Esophagus squamous epithelium (tissue), 5 donors: ENCODE results near the gene CDK5RAP3. TPM values are rescaled to one million over a fixed set of nuclear protein-coding genes. Genes with fewer than 3 reads are reported as not detected.

Experiments
- DNase-seq: peaks from one replicate; lab custom pipeline; 2025; lab: John Stamatoyannopoulos, UW
- H3K27ac ChIP-seq, 4 donors: fragments of 200-600 bp; sonication (generic); one replicate each; pipeline ENCODE4 v1.5.1; 2016 to 2019; ENCODE audit warnings: mild to moderate bottlenecking in 1 of 4
- H3K27me3 ChIP-seq, 4 donors: fragments of 200-600 bp; sonication (generic); 1 replicate in 3 of 4; 2 replicates in 1 of 4; pipeline versions ENCODE4 v1.5.1 to v1.6.0; 2017 to 2021; ENCODE audit warnings: antibody characterized with exemption in 1 of 4
- H3K36me3 ChIP-seq, 3 donors: fragments of 200-600 bp; sonication (generic); one replicate each; pipeline ENCODE4 v1.5.1; 2016 to 2019
- H3K4me1 ChIP-seq, 3 donors: fragments of 200-600 bp; sonication (generic); one replicate each; pipeline ENCODE4 v1.5.1; 2017 to 2019
- H3K4me3 ChIP-seq, 4 donors: fragments of 200-600 bp; sonication (generic); 1 replicate in 3 of 4; 2 replicates in 1 of 4; pipeline ENCODE4 v1.5.1; 2016 to 2019; ENCODE audit warnings: mild to moderate bottlenecking in 2 of 4, moderate library complexity in 1 of 4
- H3K9me3 ChIP-seq, 3 donors: fragments of 200-600 bp; sonication (generic); one replicate each; pipeline ENCODE4 v1.5.1; 2016 to 2019
- POLR2A ChIP-seq, 4 donors: fragments of 450-650 bp; IDR thresholded peaks; one replicate each; pipeline ENCODE4 v1.6.1; 2017; ENCODE audit warnings: antibody characterized with exemption in 4 of 4, mild to moderate bottlenecking in 4 of 4, moderate library complexity in 3 of 4
- WGBS, 2 donors: methylation state at CpG; one replicate each; pipeline ENCODE4 v1.1.5; 2018; 5-methylcytosine and 5-hydroxymethylcytosine counted together
- intact Hi-C: fragments of 100-400 bp; cut with DNase I; formaldehyde crosslinking; loops from one replicate; pipeline ENCODE4 v1.15.0; 2022
- total RNA-seq, 4 donors: library from RNA; depleted of rRNA; stranded (reverse); fragments of >200 nt; gene quantifications; one replicate each; pipeline ENCODE4 v1.1.0, GENCODE V29; 2016
- TF ChIP-seq, protein P1 (sequence below), 6 experiments: fragments of 450-650 bp in 4 of 6; fragments of 200-600 bp in 2 of 6; sonication (generic) in 2 of 6; IDR thresholded peaks; one replicate each; pipeline ENCODE4 v1.5.1; 2016 to 2019; ENCODE audit warnings: antibody characterized with exemption in 6 of 6, mild to moderate bottlenecking in 4 of 6, moderate library complexity in 4 of 6
- donor health status: DM: yes; HTN: yes; CAD: no.

The CDK5RAP3 gene
- total RNA-seq, 4 donors from 2014 or later, result 60.1 to 141 (median 66.0) TPM

- Histone ChIP-seq H3K27ac (no peak overlapping the region), H3K36me3 (no peaks in the 10 kb centered on the region), H3K9me3 (no peaks in the 10 kb centered on the region), H3K27me3 (no peaks in the 10 kb centered on the region), H3K4me1 (peaks cover 10 to 43% (median 14%) of the 10 kb centered on the region in 3 donors), H3K4me3 (no peak overlapping the region)
- WGBS, 2 donors, result 92 to 94% methylated on average over 5 of the region's 5 CpGs
- TF ChIP-seq POLR2A (IDR thresholded peaks at IDR 0.05), result no peak
- TF ChIP-seq, protein P1, sequence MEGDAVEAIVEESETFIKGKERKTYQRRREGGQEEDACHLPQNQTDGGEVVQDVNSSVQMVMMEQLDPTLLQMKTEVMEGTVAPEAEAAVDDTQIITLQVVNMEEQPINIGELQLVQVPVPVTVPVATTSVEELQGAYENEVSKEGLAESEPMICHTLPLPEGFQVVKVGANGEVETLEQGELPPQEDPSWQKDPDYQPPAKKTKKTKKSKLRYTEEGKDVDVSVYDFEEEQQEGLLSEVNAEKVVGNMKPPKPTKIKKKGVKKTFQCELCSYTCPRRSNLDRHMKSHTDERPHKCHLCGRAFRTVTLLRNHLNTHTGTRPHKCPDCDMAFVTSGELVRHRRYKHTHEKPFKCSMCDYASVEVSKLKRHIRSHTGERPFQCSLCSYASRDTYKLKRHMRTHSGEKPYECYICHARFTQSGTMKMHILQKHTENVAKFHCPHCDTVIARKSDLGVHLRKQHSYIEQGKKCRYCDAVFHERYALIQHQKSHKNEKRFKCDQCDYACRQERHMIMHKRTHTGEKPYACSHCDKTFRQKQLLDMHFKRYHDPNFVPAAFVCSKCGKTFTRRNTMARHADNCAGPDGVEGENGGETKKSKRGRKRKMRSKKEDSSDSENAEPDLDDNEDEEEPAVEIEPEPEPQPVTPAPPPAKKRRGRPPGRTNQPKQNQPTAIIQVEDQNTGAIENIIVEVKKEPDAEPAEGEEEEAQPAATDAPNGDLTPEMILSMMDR (IDR thresholded peaks at IDR 0.05), result no peak
- DNase-seq, result no peak
- intact Hi-C loops, result no loop called here
Measured at GRCh38 chr17:47964856-47965255, 6.1 kb upstream of the CDK5RAP3 start.

DNA sequence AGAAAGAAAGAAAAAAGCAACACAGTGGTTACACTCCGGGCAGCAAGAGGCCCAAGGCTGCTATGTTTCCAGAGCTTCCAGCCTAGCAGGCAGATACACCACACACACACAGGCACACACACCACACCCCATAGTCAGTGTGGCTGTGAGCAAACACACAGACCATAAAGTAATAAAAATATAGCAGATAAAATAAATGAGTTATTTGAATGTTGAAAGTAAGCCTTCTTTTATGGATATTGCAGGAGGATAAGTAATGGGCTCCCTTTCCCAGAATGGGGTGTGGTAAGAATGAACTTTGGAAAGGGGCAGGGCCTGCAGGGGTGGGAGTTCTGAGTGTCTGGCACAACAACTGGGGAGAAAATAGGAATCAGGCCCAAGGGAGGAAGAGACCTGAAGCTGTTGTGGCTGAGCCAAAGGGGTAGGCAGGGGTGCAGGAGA lies 4.8 kb upstream of the CDK5RAP3 start:
- no peaks in the 10 kb centered on the region for H3K9me3 ChIP-seq
- H3K4me3 ChIP-seq, result no peak overlapping the region
- peak overlapping the region in 3 of 4 donors; percentile 30 to 67 (median 38) for H3K27ac ChIP-seq
- H3K27me3 ChIP-seq, result no peaks in the 10 kb centered on the region
- DNase-seq, result no peak
- H3K4me1 ChIP-seq, result peaks cover 10 to 43% (median 17%) of the 10 kb centered on the region in 3 donors
- intact Hi-C loops, result no loop called here
- 27 to 60% methylated on average over 1 of the region's 1 CpG for WGBS, 2 donors
- TF ChIP-seq POLR2A (IDR thresholded peaks at IDR 0.05), result no peak
- TF ChIP-seq, protein P1 (IDR thresholded peaks at IDR 0.05), result no peak
- H3K36me3 ChIP-seq, result no peaks in the 10 kb centered on the region

- no peak for TF ChIP-seq POLR2A (IDR thresholded peaks at IDR 0.05)
- TF ChIP-seq, protein P1 (IDR thresholded peaks at IDR 0.05), result no peak
- WGBS, 2 donors, result 35 to 36% methylated on average over 2 to 3 of the region's 5 CpGs
- H3K27ac ChIP-seq, result peak overlapping the region; percentile 17 to 67 (median 50)
- no peaks in the 10 kb centered on the region for H3K36me3 ChIP-seq
- no peak overlapping the region for H3K4me3 ChIP-seq
- no peaks in the 10 kb centered on the region for H3K9me3 ChIP-seq
- no peak for DNase-seq
- no peaks in the 10 kb centered on the region for H3K27me3 ChIP-seq
- intact Hi-C loops, result no loop called here
- peaks cover 17 to 59% (median 25%) of the 10 kb centered on the region in 3 donors for H3K4me1 ChIP-seq
Measured at GRCh38 chr17:47967607-47968252, 3.2 kb upstream of the CDK5RAP3 start.

DNA sequence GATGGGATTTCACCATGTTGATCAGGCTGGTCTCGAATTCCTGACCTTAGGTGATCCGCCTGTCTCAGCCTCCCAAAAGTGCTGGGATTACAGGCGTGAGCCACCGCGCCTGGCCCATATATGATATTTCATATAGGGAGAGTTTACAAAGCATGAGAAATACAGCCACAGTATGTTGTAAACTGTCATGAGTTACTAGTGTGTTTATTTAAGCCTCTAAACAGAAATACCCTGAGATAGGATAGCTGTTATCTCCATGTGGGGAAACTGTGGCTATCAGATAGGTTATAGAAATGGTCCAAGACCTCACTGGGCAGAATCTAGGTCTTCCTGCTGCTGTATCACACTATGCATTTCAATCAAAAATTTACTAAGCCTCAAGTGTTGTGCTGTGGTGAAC lies 2.1 kb upstream of the CDK5RAP3 start:
- Histone ChIP-seq H3K4me3 (no peak overlapping the region), H3K27me3 (no peaks in the 10 kb centered on the region), H3K36me3 (peaks cover 0 to 11% (median 5%) of the 10 kb centered on the region in 3 donors), H3K9me3 (no peaks in the 10 kb centered on the region), H3K4me1 (peaks cover 17 to 61% (median 25%) of the 10 kb centered on the region in 3 donors), H3K27ac (no peak overlapping the region)
- no peak for DNase-seq
- WGBS, 2 donors, result 87 to 91% methylated on average over 5 of the region's 5 CpGs
- TF ChIP-seq POLR2A (IDR thresholded peaks at IDR 0.05), result no peak
- TF ChIP-seq, protein P1 (IDR thresholded peaks at IDR 0.05), result no peak
- intact Hi-C loops, result no loop called here

GRCh38 chr17:47969930-47970724 lies 786 bp upstream of the CDK5RAP3 start:
- DNase-seq, result no peak

More at GRCh38 chr17:47969930-47970724, 786 bp upstream of the CDK5RAP3 start:
- TF ChIP-seq, protein P1 (IDR thresholded peaks at IDR 0.05), result no peak
- TF ChIP-seq POLR2A (IDR thresholded peaks at IDR 0.05), result no peak
- WGBS, 2 donors, result 53 to 73% methylated on average over 10 to 13 of the region's 15 CpGs
- peak overlapping the region in 3 of 4 donors; percentile 0 to 51 (median 21) for H3K27ac ChIP-seq
- no peaks in the 10 kb centered on the region for H3K9me3 ChIP-seq
- intact Hi-C loops, result no loop called here
- H3K4me3 ChIP-seq, result peak overlapping the region; percentile 15 to 93 (median 88)
- H3K36me3 ChIP-seq, result peaks cover 2 to 23% (median 17%) of the 10 kb centered on the region in 3 donors
- no peaks in the 10 kb centered on the region for H3K27me3 ChIP-seq
- peaks cover 17 to 61% (median 25%) of the 10 kb centered on the region in 3 donors for H3K4me1 ChIP-seq
